Esophagus muscularis mucosa (tissue), 4 donors: ENCODE data around the gene PLPPR1. TPM values are rescaled to one million over a fixed set of nuclear protein-coding genes. Genes with fewer than 3 reads are reported as not detected.
"Not testable (repeated sequence)": the region's sequence is repeated elsewhere in the genome, so short reads cannot be mapped to it uniquely, and the experiment has no call there.

Experiments used
- DNase-seq: peaks from one replicate; pipeline ENCODE4 v3.0.0-alpha.2; 2017; ENCODE audit errors: extremely low spot score
- H3K27ac ChIP-seq, 4 donors: fragments of 200-600 bp; sonication (generic); replicated peaks in 1 of 4; 1 replicate in 3 of 4; 2 replicates in 1 of 4; pipeline ENCODE4 v1.5.1; 2016 to 2019; ENCODE audit warnings: mild to moderate bottlenecking in 1 of 4
- H3K27me3 ChIP-seq, 4 donors: fragments of 200-600 bp; sonication (generic); one replicate each; pipeline versions ENCODE4 v1.5.1 to v1.6.0; 2016 to 2019
- H3K36me3 ChIP-seq, 4 donors: fragments of 200-600 bp; sonication (generic); one replicate each; pipeline ENCODE4 v1.5.1; 2016 to 2019
- H3K4me1 ChIP-seq, 4 donors: fragments of 200-600 bp; sonication (generic); one replicate each; pipeline ENCODE4 v1.5.1; 2016 to 2019
- H3K4me3 ChIP-seq, 4 donors: fragments of 200-600 bp; sonication (generic); 1 replicate in 2 of 4; 2 replicates in 2 of 4; pipeline ENCODE4 v1.5.1; 2016 to 2019; ENCODE audit warnings: mild to moderate bottlenecking in 4 of 4, moderate library complexity in 1 of 4
- H3K9me3 ChIP-seq, 4 donors: fragments of 200-600 bp; sonication (generic); 1 replicate in 3 of 4; 2 replicates in 1 of 4; pipeline ENCODE4 v1.5.1; 2016 to 2019
- EP300 ChIP-seq: sonication (generic); formaldehyde crosslinking; IDR thresholded peaks from one replicate; pipeline ENCODE4 v1.6.1; 2017; ENCODE audit warnings: antibody characterized with exemption
- POLR2A ChIP-seq: fragments of 450-650 bp; IDR thresholded peaks from one replicate; pipeline ENCODE4 v1.6.1; 2017; ENCODE audit warnings: antibody characterized with exemption, moderate library complexity, mild to moderate bottlenecking, low read depth
- POLR2AphosphoS5 ChIP-seq, 2 donors: sonication (generic); formaldehyde crosslinking; IDR thresholded peaks; one replicate each; pipeline ENCODE4 v1.6.1; 2017; ENCODE audit warnings: antibody characterized with exemption in 2 of 2
- WGBS: methylation state at CpG from one replicate; pipeline ENCODE4 v1.1.5; 2018; 5-methylcytosine and 5-hydroxymethylcytosine counted together
- intact Hi-C: fragments of 100-400 bp; cut with DNase I; formaldehyde crosslinking; loops from one replicate; pipeline ENCODE4 v1.15.1; 2023
- total RNA-seq, 4 donors: library from RNA; depleted of rRNA; stranded (reverse); fragments of >200 nt; gene quantifications; one replicate each; pipeline versions ENCODE4 v1.1.0 to v1.2.1, GENCODE V29; 2016
- TF ChIP-seq, protein P1 (sequence below), 3 experiments: fragments of 200-600 bp in 2 of 3; fragments of 450-650 bp in 1 of 3; sonication (generic) in 2 of 3; IDR thresholded peaks; one replicate each; pipeline ENCODE4 v1.5.1; 2017 to 2019; ENCODE audit warnings: antibody characterized with exemption in 3 of 3, mild to moderate bottlenecking in 2 of 3, moderate library complexity in 1 of 3

PLPPR1 gene
- total RNA-seq, 4 donors from 2014 or later, result 0.19 to 0.99 (median 0.29) TPM; not detected in 1

DNA sequence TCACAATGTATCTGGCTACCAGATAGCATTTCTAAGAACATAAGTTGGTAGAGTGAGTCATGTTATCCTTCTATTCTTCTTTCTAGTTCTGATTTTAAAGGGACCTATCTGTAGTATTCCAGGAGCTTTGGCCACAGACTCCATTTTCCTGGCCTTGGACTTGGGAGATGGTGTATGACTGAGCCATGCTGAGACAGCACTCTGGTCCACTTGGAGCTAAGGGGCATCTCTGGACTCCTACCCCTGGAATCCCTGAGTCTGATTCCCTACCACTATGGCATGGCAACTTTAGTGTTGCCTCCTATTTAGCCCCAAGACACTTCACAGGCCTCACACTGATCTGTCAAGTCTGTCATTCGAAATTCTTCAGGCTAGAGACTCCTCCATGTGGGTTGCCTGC is 297.5 kb downstream of the PLPPR1 start:
- Histone ChIP-seq H3K27me3 (no peaks in the 10 kb centered on the region), H3K9me3 (no peaks in the 10 kb centered on the region), H3K4me1 (peaks cover 0 to 7% (median 2%) of the 10 kb centered on the region in 4 donors), H3K4me3 (no peak overlapping the region), H3K27ac (no peak overlapping the region), H3K36me3 (no peaks in the 10 kb centered on the region)
- no peak for DNase-seq
- intact Hi-C loops, result no loop called here
- WGBS, result 63% methylated on average over 1 of the region's 1 CpG
- TF ChIP-seq POLR2AphosphoS5 (IDR thresholded peaks at IDR 0.05) (no peak), POLR2A (no peak)

DNA sequence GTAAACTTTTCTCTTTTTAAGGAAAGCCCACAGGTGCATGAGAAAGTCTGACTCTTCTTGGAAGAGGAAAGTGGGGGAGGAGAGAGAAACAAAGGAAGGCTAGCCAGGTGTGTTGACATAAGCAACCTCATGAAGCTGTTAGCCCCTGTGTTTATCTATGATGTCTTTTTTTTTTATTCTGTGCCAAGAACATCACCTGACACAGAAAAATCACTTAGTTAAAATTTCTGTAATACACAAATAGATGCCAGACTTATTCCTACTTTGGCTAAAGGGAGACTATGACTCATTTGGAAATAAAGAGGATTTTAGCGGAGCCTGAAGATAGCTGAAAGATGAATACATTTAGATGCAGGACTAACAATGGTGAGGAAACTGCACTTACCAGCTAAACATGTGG is 298.0 kb downstream of the PLPPR1 start:
- Histone ChIP-seq H3K27me3 (no peaks in the 10 kb centered on the region), H3K4me1 (peaks cover 0 to 7% (median 2%) of the 10 kb centered on the region in 4 donors), H3K27ac (no peak overlapping the region), H3K9me3 (no peaks in the 10 kb centered on the region), H3K4me3 (no peak overlapping the region), H3K36me3 (no peaks in the 10 kb centered on the region)
- WGBS, result 52% methylated on average over 1 of the region's 1 CpG
- TF ChIP-seq EP300 (no peak), POLR2AphosphoS5 (IDR thresholded peaks at IDR 0.05) (no peak), POLR2A (no peak)
- TF ChIP-seq, protein P1, sequence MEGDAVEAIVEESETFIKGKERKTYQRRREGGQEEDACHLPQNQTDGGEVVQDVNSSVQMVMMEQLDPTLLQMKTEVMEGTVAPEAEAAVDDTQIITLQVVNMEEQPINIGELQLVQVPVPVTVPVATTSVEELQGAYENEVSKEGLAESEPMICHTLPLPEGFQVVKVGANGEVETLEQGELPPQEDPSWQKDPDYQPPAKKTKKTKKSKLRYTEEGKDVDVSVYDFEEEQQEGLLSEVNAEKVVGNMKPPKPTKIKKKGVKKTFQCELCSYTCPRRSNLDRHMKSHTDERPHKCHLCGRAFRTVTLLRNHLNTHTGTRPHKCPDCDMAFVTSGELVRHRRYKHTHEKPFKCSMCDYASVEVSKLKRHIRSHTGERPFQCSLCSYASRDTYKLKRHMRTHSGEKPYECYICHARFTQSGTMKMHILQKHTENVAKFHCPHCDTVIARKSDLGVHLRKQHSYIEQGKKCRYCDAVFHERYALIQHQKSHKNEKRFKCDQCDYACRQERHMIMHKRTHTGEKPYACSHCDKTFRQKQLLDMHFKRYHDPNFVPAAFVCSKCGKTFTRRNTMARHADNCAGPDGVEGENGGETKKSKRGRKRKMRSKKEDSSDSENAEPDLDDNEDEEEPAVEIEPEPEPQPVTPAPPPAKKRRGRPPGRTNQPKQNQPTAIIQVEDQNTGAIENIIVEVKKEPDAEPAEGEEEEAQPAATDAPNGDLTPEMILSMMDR (IDR thresholded peaks at IDR 0.05), result no peak
- no peak for DNase-seq
- intact Hi-C loops, result no loop called here

DNA sequence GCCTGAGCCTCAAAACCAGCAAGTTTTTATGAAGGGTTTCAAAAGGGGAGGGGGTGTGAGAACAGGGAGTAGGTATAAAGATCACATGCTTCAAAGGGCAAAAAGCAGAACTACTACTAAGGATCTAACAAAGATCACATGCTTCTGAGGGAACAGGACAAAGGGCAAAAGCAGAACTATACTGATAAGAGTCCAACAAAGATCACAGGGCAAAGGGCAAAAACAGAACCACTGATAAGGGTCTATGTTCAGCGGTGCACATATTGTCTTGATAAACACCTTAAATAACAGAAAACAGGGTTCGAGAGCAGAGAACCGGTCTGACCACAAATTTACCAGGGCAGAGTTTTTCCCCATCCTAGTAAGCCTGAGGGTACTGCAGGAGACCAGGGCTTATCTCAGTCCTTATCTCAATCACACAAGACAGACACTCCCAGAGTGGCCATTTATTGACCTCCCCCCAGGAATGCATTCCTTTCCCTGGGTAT is 298.9 kb downstream of the PLPPR1 start:
- H3K27me3 ChIP-seq, H3K4me3 ChIP-seq, H3K27ac ChIP-seq, H3K9me3 ChIP-seq, intact Hi-C loops, H3K4me1 ChIP-seq, DNase-seq, H3K36me3 ChIP-seq: not testable (repeated sequence)
- 74% methylated on average over 3 of the region's 3 CpGs for WGBS

DNA sequence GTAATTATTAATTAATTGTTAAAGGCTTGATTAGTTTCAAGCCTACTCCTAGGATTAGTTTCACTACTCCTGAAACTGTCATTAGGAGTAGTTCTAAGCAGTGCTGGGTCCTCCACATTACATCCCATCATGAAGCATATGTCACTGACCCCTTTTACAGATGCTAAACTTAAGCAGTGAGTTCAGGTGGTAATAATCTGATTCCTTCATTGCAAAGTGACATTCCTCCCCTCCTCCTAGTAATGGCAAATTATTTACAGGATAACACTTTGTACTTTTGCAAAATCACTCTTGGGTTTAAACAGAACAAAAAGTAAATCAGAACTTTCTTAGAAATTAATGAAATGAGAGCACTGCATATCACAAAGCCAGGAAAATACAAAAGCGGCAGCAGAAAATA is 303.8 kb downstream of the PLPPR1 start:
- no peaks in the 10 kb centered on the region for H3K36me3 ChIP-seq
- no peak overlapping the region for H3K4me3 ChIP-seq
- H3K9me3 ChIP-seq, result no peaks in the 10 kb centered on the region
- no peak for TF ChIP-seq POLR2AphosphoS5 (IDR thresholded peaks at IDR 0.05)
- TF ChIP-seq, protein P1 (IDR thresholded peaks at IDR 0.05), result no peak
- no peak for TF ChIP-seq EP300
- TF ChIP-seq POLR2A, result no peak
- no peaks in the 10 kb centered on the region for H3K27me3 ChIP-seq
- DNase-seq, result no peak
- peaks cover 0 to 6% (median 3%) of the 10 kb centered on the region in 4 donors for H3K4me1 ChIP-seq
- no peak overlapping the region for H3K27ac ChIP-seq
- WGBS, result 90% methylated on average over 1 of the region's 1 CpG
- intact Hi-C loops, result no loop called here

DNA sequence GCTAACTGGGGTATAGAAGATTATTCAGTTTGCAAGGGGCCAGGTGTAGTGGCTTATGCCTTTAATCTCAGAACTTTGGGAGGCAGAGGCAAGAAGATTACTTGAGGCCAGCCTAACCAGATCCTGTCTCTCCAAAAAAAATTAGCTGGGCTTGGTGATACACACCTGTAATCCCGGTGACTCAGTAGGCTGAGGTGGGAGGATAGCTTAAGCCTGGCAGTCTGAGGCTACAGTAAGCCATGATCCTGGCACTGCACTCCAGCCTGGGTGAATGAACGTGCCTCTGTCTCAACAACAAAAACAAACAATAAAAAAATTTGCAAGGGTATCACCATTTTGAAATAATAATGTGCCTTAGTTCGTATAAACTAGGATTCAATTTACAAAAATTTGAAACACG is 305.0 kb downstream of the PLPPR1 start:
- TF ChIP-seq POLR2AphosphoS5 (IDR thresholded peaks at IDR 0.05) (no peak), EP300 (no peak), POLR2A (no peak)
- TF ChIP-seq, protein P1 (IDR thresholded peaks at IDR 0.05), result no peak
- Histone ChIP-seq H3K9me3 (no peaks in the 10 kb centered on the region), H3K4me3 (no peak overlapping the region), H3K27me3 (no peaks in the 10 kb centered on the region), H3K27ac (no peak overlapping the region), H3K4me1 (peaks cover 0 to 6% (median 3%) of the 10 kb centered on the region in 4 donors), H3K36me3 (no peaks in the 10 kb centered on the region)
- intact Hi-C loops, result no loop called here
- WGBS, result 65% methylated on average over 4 of the region's 4 CpGs
- no peak for DNase-seq
